Prostate gland (tissue), 2 donors: ENCODE results near the gene LPIN1. TPM values are rescaled to one million over a fixed set of nuclear protein-coding genes. Genes with fewer than 3 reads are reported as not detected.

Source experiments
- DNase-seq: peaks from one replicate; pipeline ENCODE4 v3.0.0-alpha.2; 2019; ENCODE audit warnings: low spot score
- H3K27ac ChIP-seq, 2 donors: fragments of 200-600 bp; sonication (generic); 2 replicates each; pipeline ENCODE4 v1.5.1; 2017 to 2019
- H3K27me3 ChIP-seq: fragments of 200-600 bp; sonication (generic); replicated peaks from 2 replicates; pipeline ENCODE4 v1.5.1; 2019; ENCODE audit not compliant: insufficient read depth
- H3K36me3 ChIP-seq, 2 donors: fragments of 200-600 bp; sonication (generic); 1 replicate in 1 of 2; 2 replicates in 1 of 2; pipeline versions ENCODE4 v1.5.1 to v1.8.1; 2017 to 2019
- H3K4me1 ChIP-seq: fragments of 200-600 bp; sonication (generic); replicated peaks from 2 replicates; pipeline ENCODE4 v1.5.1; 2019
- H3K4me3 ChIP-seq, 2 donors: fragments of 200-600 bp; sonication (generic); 2 replicates each; pipeline ENCODE4 v1.5.1; 2017 to 2019
- H3K9me3 ChIP-seq: fragments of 200-600 bp; sonication (generic); 2 replicates; pipeline ENCODE4 v1.5.1; 2017
- POLR2A ChIP-seq: fragments of 450-650 bp; IDR thresholded peaks from one replicate; pipeline ENCODE4 v1.6.1; 2016; ENCODE audit warnings: antibody characterized with exemption, mild to moderate bottlenecking
- POLR2AphosphoS5 ChIP-seq: sonication (generic); formaldehyde crosslinking; IDR thresholded peaks from one replicate; pipeline ENCODE4 v1.6.1; 2017; ENCODE audit warnings: antibody characterized with exemption
- WGBS: methylation state at CpG from one replicate; pipeline ENCODE4 v1.1.5; 2018; 5-methylcytosine and 5-hydroxymethylcytosine counted together
- intact Hi-C: fragments of 100-400 bp; cut with DNase I; formaldehyde crosslinking; loops from one replicate; pipeline ENCODE4 v1.14.2; 2022
- total RNA-seq, 2 donors: library from RNA; depleted of rRNA; stranded (reverse); fragments of >200 nt; gene quantifications; one replicate each; pipeline ENCODE4 v1.1.0, GENCODE V29; 2016
- TF ChIP-seq, protein P1 (sequence below), 4 experiments: fragments of 200-600 bp in 2 of 4; fragments of 450-650 bp in 2 of 4; sonication (generic) in 2 of 4; IDR thresholded peaks; 1 replicate in 3 of 4; 2 replicates in 1 of 4; pipeline ENCODE4 v1.5.1; 2016 to 2019; ENCODE audit warnings: antibody characterized with exemption in 4 of 4, mild to moderate bottlenecking in 2 of 4, moderate library complexity in 2 of 4

The LPIN1 gene
- total RNA-seq, 2 donors from 2014 or later: 18.2 to 57.1 TPM

DNA sequence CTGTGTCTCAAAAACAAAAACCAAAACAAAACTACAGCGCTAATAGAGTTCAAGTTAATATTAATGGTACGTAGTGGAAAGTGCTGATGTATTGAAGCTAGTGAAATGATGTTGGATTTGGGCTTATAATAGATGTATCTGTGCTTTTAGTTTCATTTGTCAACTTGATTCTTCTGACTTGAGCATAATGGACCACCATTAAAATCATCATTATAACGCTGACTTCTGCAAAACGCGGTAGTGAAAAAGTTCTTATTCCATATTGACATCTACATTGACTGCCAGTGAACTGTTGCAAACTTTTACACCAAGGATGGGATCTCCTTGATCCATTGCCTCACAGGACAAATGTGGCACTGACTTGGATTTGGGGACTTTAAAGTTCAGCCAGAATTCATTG, 85.0 kb downstream of the LPIN1 start:
- Histone ChIP-seq H3K36me3 (no peaks in the 10 kb centered on the region), H3K27ac (no peak overlapping the region), H3K9me3 (no peaks in the 10 kb centered on the region), H3K4me3 (no peak overlapping the region), H3K27me3 (no peaks in the 10 kb centered on the region), H3K4me1 (peaks cover 6% of the 10 kb centered on the region)
- TF ChIP-seq POLR2AphosphoS5: no peak
- TF ChIP-seq POLR2A: no peak
- TF ChIP-seq, protein P1, sequence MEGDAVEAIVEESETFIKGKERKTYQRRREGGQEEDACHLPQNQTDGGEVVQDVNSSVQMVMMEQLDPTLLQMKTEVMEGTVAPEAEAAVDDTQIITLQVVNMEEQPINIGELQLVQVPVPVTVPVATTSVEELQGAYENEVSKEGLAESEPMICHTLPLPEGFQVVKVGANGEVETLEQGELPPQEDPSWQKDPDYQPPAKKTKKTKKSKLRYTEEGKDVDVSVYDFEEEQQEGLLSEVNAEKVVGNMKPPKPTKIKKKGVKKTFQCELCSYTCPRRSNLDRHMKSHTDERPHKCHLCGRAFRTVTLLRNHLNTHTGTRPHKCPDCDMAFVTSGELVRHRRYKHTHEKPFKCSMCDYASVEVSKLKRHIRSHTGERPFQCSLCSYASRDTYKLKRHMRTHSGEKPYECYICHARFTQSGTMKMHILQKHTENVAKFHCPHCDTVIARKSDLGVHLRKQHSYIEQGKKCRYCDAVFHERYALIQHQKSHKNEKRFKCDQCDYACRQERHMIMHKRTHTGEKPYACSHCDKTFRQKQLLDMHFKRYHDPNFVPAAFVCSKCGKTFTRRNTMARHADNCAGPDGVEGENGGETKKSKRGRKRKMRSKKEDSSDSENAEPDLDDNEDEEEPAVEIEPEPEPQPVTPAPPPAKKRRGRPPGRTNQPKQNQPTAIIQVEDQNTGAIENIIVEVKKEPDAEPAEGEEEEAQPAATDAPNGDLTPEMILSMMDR (IDR thresholded peaks at IDR 0.05): no peak
- WGBS: 93% methylated on average over 5 of the region's 5 CpGs
- intact Hi-C loops: loop anchor here (2.0 to 5.0 kb wide), 2 partner anchors 887 to 1106 kb away; no protein-coding TSS in a partner anchor
- no peak for DNase-seq

DNA sequence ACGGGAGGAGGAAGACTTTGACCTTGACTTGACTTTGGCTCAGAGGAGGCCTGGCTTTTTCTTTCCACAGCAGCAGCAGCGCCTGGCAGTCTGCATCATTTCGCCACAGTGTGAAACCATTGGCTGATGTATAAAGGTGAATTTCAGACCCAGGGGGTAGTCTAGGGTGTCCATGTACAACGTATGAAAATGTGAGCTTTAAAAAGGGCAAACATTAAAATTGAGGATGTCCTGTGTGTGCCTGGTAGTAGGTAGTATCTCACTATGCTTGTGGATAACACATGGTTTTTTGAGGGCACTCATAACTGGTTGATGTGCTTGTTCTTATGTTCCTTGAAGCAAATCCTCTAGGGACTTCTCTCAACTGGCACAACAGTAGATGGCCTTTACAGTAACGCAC, 86.1 kb downstream of the LPIN1 start:
- H3K9me3 ChIP-seq: no peaks in the 10 kb centered on the region
- no peak for DNase-seq
- no peak overlapping the region for H3K27ac ChIP-seq
- intact Hi-C loops: loop anchor here (5.0 kb wide), 1 partner anchor 1105 kb away; no protein-coding TSS in a partner anchor
- 98% methylated on average over 5 of the region's 5 CpGs for WGBS
- no peak overlapping the region for H3K4me3 ChIP-seq
- H3K27me3 ChIP-seq: no peaks in the 10 kb centered on the region
- TF ChIP-seq, protein P1 (IDR thresholded peaks at IDR 0.05): no peak
- no peak for TF ChIP-seq POLR2A
- peaks cover 6% of the 10 kb centered on the region for H3K4me1 ChIP-seq
- H3K36me3 ChIP-seq: no peaks in the 10 kb centered on the region

DNA sequence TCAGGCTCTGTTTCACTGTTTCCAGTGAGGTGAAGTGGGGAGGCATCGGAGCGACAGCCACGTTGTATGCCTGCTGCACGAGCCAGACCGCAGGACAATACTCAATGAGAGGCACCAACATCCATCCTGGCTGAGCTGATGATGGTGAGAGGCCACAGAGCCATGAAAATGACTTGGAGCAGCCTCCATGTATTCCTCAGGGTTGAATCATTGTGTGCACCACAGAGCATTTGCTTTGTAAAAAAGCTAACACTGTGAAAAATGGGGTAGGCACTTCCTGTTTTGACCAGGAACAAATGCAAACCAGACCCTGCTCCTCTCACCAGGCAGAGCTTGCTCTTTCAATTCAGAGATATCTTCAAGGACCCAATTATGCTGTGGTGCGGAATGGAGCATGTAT, 87.2 kb downstream of the LPIN1 start:
- TF ChIP-seq POLR2AphosphoS5: no peak
- no peak for TF ChIP-seq POLR2A
- TF ChIP-seq, protein P1 (IDR thresholded peaks at IDR 0.05): no peak
- Histone ChIP-seq H3K4me1 (peaks cover 6% of the 10 kb centered on the region), H3K27ac (no peak overlapping the region), H3K27me3 (no peaks in the 10 kb centered on the region), H3K4me3 (no peak overlapping the region), H3K36me3 (no peaks in the 10 kb centered on the region), H3K9me3 (no peaks in the 10 kb centered on the region)
- WGBS: 100% methylated on average over 6 of the region's 6 CpGs
- no peak for DNase-seq
- intact Hi-C loops: loop anchor here (5.0 kb wide), 1 partner anchor 1104 kb away; no protein-coding TSS in a partner anchor

DNA sequence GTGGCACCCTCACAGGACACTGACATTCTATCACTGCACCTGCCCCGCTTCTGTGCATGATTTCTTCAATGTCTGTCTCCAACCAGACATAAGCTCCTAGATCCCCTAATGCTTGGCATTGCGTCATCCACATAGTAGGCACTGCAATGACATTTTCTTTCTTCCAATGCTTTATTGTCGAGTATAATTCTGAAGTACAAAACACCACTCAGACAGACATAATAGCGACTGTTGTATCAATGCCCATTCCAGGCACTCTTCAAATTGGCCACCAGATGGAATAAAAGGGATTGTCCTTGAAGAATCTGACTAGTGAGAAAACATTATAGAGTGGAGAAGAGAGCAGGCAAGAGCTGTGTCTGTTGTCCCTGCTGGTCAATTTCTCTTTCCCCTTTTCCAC, 89.0 kb downstream of the LPIN1 start:
- TF ChIP-seq POLR2A (no peak), POLR2AphosphoS5 (no peak)
- TF ChIP-seq, protein P1 (IDR thresholded peaks at IDR 0.05): no peak
- intact Hi-C loops: no loop called here
- Histone ChIP-seq H3K4me3 (no peak overlapping the region), H3K36me3 (no peaks in the 10 kb centered on the region), H3K27ac (no peak overlapping the region), H3K4me1 (no peaks in the 10 kb centered on the region), H3K27me3 (no peaks in the 10 kb centered on the region), H3K9me3 (no peaks in the 10 kb centered on the region)
- DNase-seq: no peak
- WGBS: 97% methylated on average over 4 of the region's 4 CpGs

DNA sequence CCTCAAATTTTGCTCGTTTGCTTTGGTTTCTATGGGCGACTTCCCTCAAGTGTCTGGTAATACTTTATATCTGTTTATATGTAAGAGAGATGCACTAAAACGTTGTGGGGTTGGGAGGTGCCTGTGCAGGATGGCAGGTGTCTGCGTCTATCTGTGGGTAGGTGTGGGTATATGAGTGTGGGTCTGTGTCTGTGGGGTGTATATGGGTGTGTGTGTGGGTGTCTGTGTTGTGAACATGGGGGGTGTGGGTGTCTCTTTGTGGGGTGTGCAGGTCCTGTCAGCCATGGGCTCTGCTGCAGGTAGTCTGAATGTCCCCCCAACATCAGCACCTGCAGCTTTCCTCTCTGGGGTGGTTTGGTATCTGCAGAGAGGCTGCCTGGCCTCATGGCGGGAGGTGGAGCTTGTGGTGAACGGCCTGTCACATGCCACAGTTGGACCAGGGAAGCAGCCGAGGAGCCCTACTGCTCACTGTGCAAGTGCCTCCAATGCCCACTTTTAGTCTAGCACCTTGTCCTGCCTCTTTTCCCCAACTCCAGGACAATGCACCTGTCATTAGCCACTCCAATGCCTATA, 90.3 kb downstream of the LPIN1 start:
- DNase-seq: no peak
- H3K36me3 ChIP-seq: no peaks in the 10 kb centered on the region
- no peak overlapping the region for H3K4me3 ChIP-seq
- H3K27me3 ChIP-seq: no peaks in the 10 kb centered on the region
- TF ChIP-seq, protein P1 (IDR thresholded peaks at IDR 0.05): no peak
- TF ChIP-seq POLR2A (no peak), POLR2AphosphoS5 (no peak)
- 88% methylated on average over 7 of the region's 7 CpGs for WGBS
- H3K27ac ChIP-seq: no peak overlapping the region
- intact Hi-C loops: no loop called here
- no peaks in the 10 kb centered on the region for H3K9me3 ChIP-seq
- no peaks in the 10 kb centered on the region for H3K4me1 ChIP-seq
